HL-60 (cell line): ENCODE results near the gene CAMTA1.

ENCODE experiments used
- DNase-seq, 2 experiments: peaks; one replicate each; pipeline ENCODE4 v3.0.0-alpha.2; 2010 to 2020; ENCODE audit warnings: low read depth in 1 of 2, low spot score in 1 of 2
- H3K27ac ChIP-seq: fragments of 250-450 bp; sonication (Bioruptor Pico); replicated peaks from 2 replicates; pipeline ENCODE4 v1.5.1; 2020; ENCODE audit warnings: mild to moderate bottlenecking, moderate library complexity
- H3K27me3 ChIP-seq: fragments of 250-450 bp; sonication (Bioruptor Pico); 2 replicates; pipeline ENCODE4 v1.5.1; 2021; ENCODE audit warnings: mild to moderate bottlenecking, moderate library complexity; ENCODE audit not compliant: insufficient read depth, poor library complexity, severe bottlenecking
- H3K4me3 ChIP-seq: replicated peaks from 2 replicates; pipeline ENCODE4 v1.5.1; 2011; ENCODE audit warnings: mild to moderate bottlenecking, control low read depth, low read length; ENCODE audit not compliant: insufficient read depth
- CTCF ChIP-seq: IDR thresholded peaks from one replicate; pipeline ENCODE4 v1.5.1; 2011; ENCODE audit warnings: low read length, control low read depth, inconsistent platforms; ENCODE audit not compliant: insufficient read depth
- GABPA ChIP-seq: IDR thresholded peaks from 2 replicates; pipeline ENCODE4 v1.6.1; 2012; ENCODE audit warnings: low read depth
- POLR2AphosphoS5 ChIP-seq: IDR thresholded peaks from 2 replicates; pipeline ENCODE4 v1.6.1; 2012; ENCODE audit warnings: low read depth
- REST ChIP-seq: IDR thresholded peaks from 2 replicates; pipeline ENCODE4 v1.6.1; 2012; ENCODE audit warnings: low read depth; ENCODE audit not compliant: insufficient replicate concordance
- SPI1 ChIP-seq: IDR thresholded peaks from 2 replicates; pipeline ENCODE4 v1.6.1; 2012; ENCODE audit warnings: low read depth, mild to moderate bottlenecking, borderline replicate concordance

The CAMTA1 gene

GRCh38 chr1:7422081-7422480 is 636.8 kb downstream of the CAMTA1 start:
- H3K27me3 ChIP-seq: no peaks in the 10 kb centered on the region
- no peak overlapping the region for H3K27ac ChIP-seq
- no peak overlapping the region for H3K4me3 ChIP-seq
- no peak for DNase-seq
- TF ChIP-seq GABPA: no peak

GRCh38 chr1:7422561-7422960 is 637.3 kb downstream of the CAMTA1 start:
- Histone ChIP-seq H3K27me3 (no peaks in the 10 kb centered on the region), H3K4me3 (no peak overlapping the region)
- no peak for DNase-seq

GRCh38 chr1:7422966-7423365 is 637.7 kb downstream of the CAMTA1 start:
- TF ChIP-seq REST: no peak
- no peak for TF ChIP-seq CTCF
- TF ChIP-seq POLR2AphosphoS5: no peak
- no peaks in the 10 kb centered on the region for H3K27me3 ChIP-seq
- H3K27ac ChIP-seq: no peak overlapping the region
- H3K4me3 ChIP-seq: no peak overlapping the region
- DNase-seq: no peak

More at GRCh38 chr1:7422561-7422960, 637.3 kb downstream of the CAMTA1 start:
- no peak for TF ChIP-seq GABPA
- TF ChIP-seq POLR2AphosphoS5: no peak
- no peak overlapping the region for H3K27ac ChIP-seq

- TF ChIP-seq SPI1 (no peak), CTCF (no peak), GABPA (no peak), REST (no peak), POLR2AphosphoS5 (no peak)
- H3K27me3 ChIP-seq: no peaks in the 10 kb centered on the region
- H3K4me3 ChIP-seq: no peak overlapping the region
- no peak overlapping the region for H3K27ac ChIP-seq
- DNase-seq: no peak
Measured at GRCh38 chr1:7424352-7424890, 639.2 kb downstream of the CAMTA1 start.

GRCh38 chr1:7425229-7425628 is 640.0 kb downstream of the CAMTA1 start:
- H3K27me3 ChIP-seq: no peaks in the 10 kb centered on the region
- DNase-seq: no peak
- no peak for TF ChIP-seq REST
- TF ChIP-seq GABPA: no peak
- no peak for TF ChIP-seq POLR2AphosphoS5
- no peak for TF ChIP-seq SPI1
- TF ChIP-seq CTCF: no peak
- no peak overlapping the region for H3K4me3 ChIP-seq
- H3K27ac ChIP-seq: no peak overlapping the region
